ENCODE results near the gene TEPSIN. TPM values are rescaled to one million over a fixed set of nuclear protein-coding genes. Genes with fewer than 3 reads are reported as not detected.

TEPSIN gene
- total RNA-seq, 4 donors from 2014 or later = 15.5 to 32.9 (median 24.3) TPM

GRCh38 chr17:81206657-81207056 is 32.2 kb downstream of the TEPSIN start:
- no peaks in the 10 kb centered on the region for H3K36me3 ChIP-seq
- H3K4me1 ChIP-seq = no peaks in the 10 kb centered on the region
- no peaks in the 10 kb centered on the region for H3K9me3 ChIP-seq
- intact Hi-C loops (cut with DNase I; ENCODE audit: low total_unique reads) = no loop called here
- H3K4me3 ChIP-seq = no peak overlapping the region
- no peak overlapping the region for H3K27ac ChIP-seq
- DNase-seq = no peak
- TF ChIP-seq POLR2A (IDR thresholded peaks at IDR 0.05) (no peak), CTCF (IDR thresholded peaks at IDR 0.05 in 4 of 5, conservative IDR thresholded peaks at IDR 0.05 in 1 of 5) (no peak)
- ATAC-seq = no peak
- H3K27me3 ChIP-seq = no peaks in the 10 kb centered on the region
- in situ Hi-C loops (cut with MboI; ENCODE audit: low sequenced_read_pairs in 4 of 4) = no loop called here

- DNase-seq (no peak), ATAC-seq (no peak)
- no peaks in the 10 kb centered on the region for H3K9me3 ChIP-seq
- no peak overlapping the region for H3K4me3 ChIP-seq
- no peaks in the 10 kb centered on the region for H3K27me3 ChIP-seq
- H3K27ac ChIP-seq = no peak overlapping the region
- H3K4me1 ChIP-seq = no peaks in the 10 kb centered on the region
- H3K36me3 ChIP-seq = no peaks in the 10 kb centered on the region
- TF ChIP-seq CTCF (IDR thresholded peaks at IDR 0.05 in 4 of 5, conservative IDR thresholded peaks at IDR 0.05 in 1 of 5) = no peak
- TF ChIP-seq POLR2A (IDR thresholded peaks at IDR 0.05) = no peak
- intact Hi-C loops (cut with DNase I; ENCODE audit: low total_unique reads) = no loop called here
- in situ Hi-C loops (cut with MboI; ENCODE audit: low sequenced_read_pairs in 4 of 4) = no loop called here
These were observed 32.7 kb downstream of the TEPSIN start for GRCh38 chr17:81206166-81206565.

- Histone ChIP-seq H3K4me3 (no peak overlapping the region), H3K4me1 (no peaks in the 10 kb centered on the region), H3K27ac (no peak overlapping the region), H3K27me3 (no peaks in the 10 kb centered on the region), H3K9me3 (no peaks in the 10 kb centered on the region), H3K36me3 (no peaks in the 10 kb centered on the region)
- ATAC-seq = no peak
- TF ChIP-seq POLR2A (IDR thresholded peaks at IDR 0.05) = no peak
- TF ChIP-seq CTCF (IDR thresholded peaks at IDR 0.05 in 4 of 5, conservative IDR thresholded peaks at IDR 0.05 in 1 of 5) = no peak
- in situ Hi-C loops (cut with MboI; ENCODE audit: low sequenced_read_pairs in 4 of 4) = no loop called here
- intact Hi-C loops (cut with DNase I; ENCODE audit: low total_unique reads) = no loop called here
- DNase-seq = no peak
These were observed 34.3 kb downstream of the TEPSIN start for GRCh38 chr17:81204578-81204977.

- in situ Hi-C loops (cut with MboI; ENCODE audit: low sequenced_read_pairs in 4 of 4) = no loop called here
- ATAC-seq = no peak
- Histone ChIP-seq H3K9me3 (no peaks in the 10 kb centered on the region), H3K27me3 (no peaks in the 10 kb centered on the region), H3K4me3 (no peak overlapping the region), H3K27ac (no peak overlapping the region), H3K4me1 (no peaks in the 10 kb centered on the region), H3K36me3 (no peaks in the 10 kb centered on the region)
- TF ChIP-seq CTCF (IDR thresholded peaks at IDR 0.05 in 4 of 5, conservative IDR thresholded peaks at IDR 0.05 in 1 of 5) = no peak
- no peak for TF ChIP-seq POLR2A (IDR thresholded peaks at IDR 0.05)
- intact Hi-C loops (cut with DNase I; ENCODE audit: low total_unique reads) = no loop called here
- DNase-seq = no peak
These were observed 35.7 kb downstream of the TEPSIN start for GRCh38 chr17:81203136-81203535.

GRCh38 chr17:81202318-81202717 is 36.5 kb downstream of the TEPSIN start:
- no peaks in the 10 kb centered on the region for H3K36me3 ChIP-seq
- TF ChIP-seq CTCF (IDR thresholded peaks at IDR 0.05 in 4 of 5, conservative IDR thresholded peaks at IDR 0.05 in 1 of 5) = no peak
- no peak for TF ChIP-seq POLR2A (IDR thresholded peaks at IDR 0.05)
- ATAC-seq (no peak), DNase-seq (no peak)
- intact Hi-C loops (cut with DNase I; ENCODE audit: low total_unique reads) = no loop called here
- no peaks in the 10 kb centered on the region for H3K4me1 ChIP-seq
- H3K27me3 ChIP-seq = no peaks in the 10 kb centered on the region
- no peaks in the 10 kb centered on the region for H3K9me3 ChIP-seq
- in situ Hi-C loops (cut with MboI; ENCODE audit: low sequenced_read_pairs in 4 of 4) = no loop called here
- H3K27ac ChIP-seq = no peak overlapping the region
- H3K4me3 ChIP-seq = no peak overlapping the region
